GM18520 (cell line): ENCODE results near the gene OR5T2.
"Not testable (repeated sequence)": the region's sequence is repeated elsewhere in the genome, so short reads cannot be mapped to it uniquely, and the experiment has no call there.

Experiments
- ATAC-seq: cut with Tn5 transposase; IDR thresholded peaks from one replicate; pipeline ENCODE4 v1.9.1; 2021; ENCODE audit not compliant: unreplicated experiment

The OR5T2 gene

GRCh38 chr11:56234155-56234554, at the start of gene OR5T2:
Gene OR5T2, minus strand, starts transcription at chr11:56234255. Its CDS starts 1,193 bp downstream, at chr11:56233062.
- ATAC-seq, result no peak

- ATAC-seq, result no peak
These were observed 39.8 kb upstream of the OR5T2 start, which contains the start of gene OR5T1 for GRCh38 chr11:56273854-56274253. Gene OR5T1, plus strand, starts transcription at chr11:56274154. Its CDS starts 1,485 bp downstream, at chr11:56275639.

- ATAC-seq, result no peak
These were observed 37.0 kb upstream of the OR5T2 start for GRCh38 chr11:56271092-56271491.

GRCh38 chr11:56251954-56252353, 17.9 kb upstream of the OR5T2 start, which contains the start of gene OR5T3:
Gene OR5T3, plus strand, starts transcription at chr11:56252254. Its CDS starts 0 bp downstream, at chr11:56252254.
- ATAC-seq, result no peak

GRCh38 chr11:56219735-56220134, 14.3 kb downstream of the OR5T2 start:
- not testable (repeated sequence) for ATAC-seq

GRCh38 chr11:56214537-56214936, 19.5 kb downstream of the OR5T2 start:
- ATAC-seq, result no peak

GRCh38 chr11:56207790-56208189, 26.3 kb downstream of the OR5T2 start:
- ATAC-seq, result no peak

GRCh38 chr11:56197367-56197766, 36.7 kb downstream of the OR5T2 start:
- ATAC-seq, result no peak

- no peak for ATAC-seq
These were observed 37.4 kb downstream of the OR5T2 start for GRCh38 chr11:56196705-56197104.

GRCh38 chr11:56188602-56189001, 45.5 kb downstream of the OR5T2 start:
- ATAC-seq, result no peak

GRCh38 chr11:56183459-56183858, 50.6 kb downstream of the OR5T2 start:
- ATAC-seq, result no peak
